SK-N-SH treated with all-trans-retinoic acid at 6 μM for 48 hours (cell line): ENCODE results near the gene PPP3CA.

Experiments used
- ATAC-seq: fragments of 200-7000 bp; cut with Tn5 transposase; 3 replicates; pipeline ENCODE4 v1.9.1; 2020; ENCODE audit warnings: mild to moderate bottlenecking, moderate library complexity
- ARNTL ChIP-seq: fragments of 450-650 bp; formaldehyde crosslinking; IDR thresholded peaks from 2 replicates; pipeline ENCODE4 v1.5.0; 2020; ENCODE audit warnings: low read depth, mild to moderate bottlenecking, moderate library complexity, borderline replicate concordance
- BACH2 ChIP-seq: fragments of 250-450 bp; sonication (Bioruptor Pico); IDR thresholded peaks from 2 replicates; pipeline ENCODE4 v1.9.0; 2021; ENCODE audit warnings: mild to moderate bottlenecking, borderline replicate concordance
- CREB5 ChIP-seq: fragments of 250-450 bp; sonication (Bioruptor Pico); IDR thresholded peaks from 2 replicates; pipeline ENCODE4 v1.5.1; 2020; ENCODE audit warnings: low read depth, mild to moderate bottlenecking, moderate library complexity
- CSDC2 ChIP-seq: fragments of 250-450 bp; sonication (Bioruptor Pico); IDR thresholded peaks from 2 replicates; pipeline ENCODE4 v1.5.0; 2020; ENCODE audit warnings: mild to moderate bottlenecking, moderate library complexity
- GLIS3 ChIP-seq: fragments of 250-450 bp; sonication (Bioruptor Pico); IDR thresholded peaks from 2 replicates; pipeline ENCODE4 v1.5.0; 2020; ENCODE audit warnings: mild to moderate bottlenecking, moderate library complexity
- ISL1 ChIP-seq: fragments of 250-450 bp; sonication (Bioruptor Pico); IDR thresholded peaks from 2 replicates; pipeline ENCODE4 v2.1.2; 2022; ENCODE audit warnings: mild to moderate bottlenecking, moderate library complexity
- OSR1 ChIP-seq: fragments of 250-450 bp; sonication (Bioruptor Pico); IDR thresholded peaks from 2 replicates; pipeline ENCODE4 v1.8.0; 2022; ENCODE audit warnings: moderate library complexity, mild to moderate bottlenecking, inconsistent platforms
- PATZ1 ChIP-seq: fragments of 250-450 bp; sonication (Bioruptor Pico); IDR thresholded peaks from 2 replicates; pipeline ENCODE4 v1.8.0; 2020; ENCODE audit warnings: mild to moderate bottlenecking, moderate library complexity, borderline replicate concordance
- POU6F1 ChIP-seq: fragments of 250-450 bp; sonication (Bioruptor Pico); IDR thresholded peaks from 2 replicates; pipeline ENCODE4 v1.8.0; 2021; ENCODE audit warnings: low read depth, mild to moderate bottlenecking, moderate library complexity, borderline replicate concordance
- PPARA ChIP-seq: fragments of 250-450 bp; sonication (Bioruptor Pico); IDR thresholded peaks from 2 replicates; pipeline ENCODE4 v1.5.0; 2020; ENCODE audit warnings: mild to moderate bottlenecking, borderline replicate concordance
- RARB ChIP-seq: fragments of 250-450 bp; sonication (Bioruptor Pico); IDR thresholded peaks from 2 replicates; pipeline ENCODE4 v1.8.0; 2021; ENCODE audit warnings: mild to moderate bottlenecking, moderate library complexity
- TCF4 ChIP-seq: fragments of 250-450 bp; sonication (Bioruptor Pico); IDR thresholded peaks from 2 replicates; pipeline ENCODE4 v1.8.0; 2021; ENCODE audit warnings: mild to moderate bottlenecking, moderate library complexity, borderline replicate concordance
- TOX ChIP-seq: fragments of 250-450 bp; sonication (Bioruptor Pico); IDR thresholded peaks from 2 replicates; pipeline ENCODE4 v1.8.0; 2021; ENCODE audit warnings: mild to moderate bottlenecking, moderate library complexity, borderline replicate concordance
- TSHZ2 ChIP-seq: fragments of 250-450 bp; sonication (Bioruptor Pico); IDR thresholded peaks from 2 replicates; pipeline ENCODE4 v1.5.0; 2020; ENCODE audit warnings: mild to moderate bottlenecking, moderate library complexity
- ZFP3 ChIP-seq: fragments of 250-450 bp; sonication (Bioruptor Pico); IDR thresholded peaks from 2 replicates; pipeline ENCODE4 v1.5.0; 2020; ENCODE audit warnings: mild to moderate bottlenecking, moderate library complexity

Gene PPP3CA

GRCh38 chr4:101163936-101164335 is 183.4 kb downstream of the PPP3CA start:
- ATAC-seq, result no peak
- no peak for TF ChIP-seq PATZ1 (CRISPR knock-in tag)
- no peak for TF ChIP-seq POU6F1 (CRISPR knock-in tag)
- no peak for TF ChIP-seq GLIS3
- TF ChIP-seq ZFP3 (CRISPR knock-in tag), result no peak
- TF ChIP-seq ARNTL (CRISPR knock-in tag), result no peak
- no peak for TF ChIP-seq TSHZ2 (CRISPR knock-in tag)

- TF ChIP-seq PPARA (CRISPR knock-in tag), result no peak
- TF ChIP-seq POU6F1 (CRISPR knock-in tag), result no peak
- no peak for TF ChIP-seq CREB5 (CRISPR knock-in tag)
- TF ChIP-seq TCF4 (CRISPR knock-in tag), result no peak
- TF ChIP-seq TOX, result no peak
- no peak for TF ChIP-seq CSDC2
- TF ChIP-seq OSR1, result no peak
- TF ChIP-seq TSHZ2 (CRISPR knock-in tag), result no peak
- no peak for TF ChIP-seq BACH2
- no peak for TF ChIP-seq RARB
- ATAC-seq, result no peak
Measured at GRCh38 chr4:101162990-101163380, 184.3 kb downstream of the PPP3CA start.

- no peak for TF ChIP-seq ARNTL (CRISPR knock-in tag)
- no peak for TF ChIP-seq OSR1
- peak; percentile 55 for TF ChIP-seq ISL1
- TF ChIP-seq, all 23 proteins: peak for 1
- ATAC-seq, result no peak
Measured at GRCh38 chr4:101160792-101161592, 186.3 kb downstream of the PPP3CA start.
